Upper lobe of left lung (tissue), 6 donors: ENCODE measurements around the gene UBL3. TPM values are rescaled to one million over a fixed set of nuclear protein-coding genes. Genes with fewer than 3 reads are reported as not detected.

ENCODE experiments used
- ATAC-seq, 2 donors: fragments of 200-7000 bp; cut with Tn5 transposase; one replicate each; pipeline ENCODE4 v1.9.1; 2022; ENCODE audit warnings: mild to moderate bottlenecking in 2 of 2, moderate library complexity in 2 of 2; ENCODE audit not compliant: low FRiP score in 2 of 2
- DNase-seq, 2 donors: peaks; one replicate each; pipeline ENCODE4 v3.0.0-alpha.2; 2019 to 2020
- H3K27ac ChIP-seq, 4 donors: fragments of 200-600 bp; sonication (generic); one replicate each; pipeline ENCODE4 v1.5.1; 2016 to 2019
- H3K27me3 ChIP-seq, 4 donors: fragments of 200-600 bp; sonication (generic); one replicate each; pipeline ENCODE4 v1.5.1; 2017 to 2019
- H3K36me3 ChIP-seq, 4 donors: fragments of 200-600 bp; sonication (generic); one replicate each; pipeline ENCODE4 v1.5.1; 2016 to 2019
- H3K4me1 ChIP-seq, 4 donors: fragments of 200-600 bp; sonication (generic); one replicate each; pipeline ENCODE4 v1.5.1; 2018 to 2019
- H3K4me3 ChIP-seq, 4 donors: fragments of 200-600 bp; sonication (generic); one replicate each; pipeline ENCODE4 v1.5.1; 2017 to 2019; ENCODE audit warnings: mild to moderate bottlenecking in 2 of 4, moderate library complexity in 1 of 4
- H3K9me3 ChIP-seq, 4 donors: fragments of 200-600 bp; sonication (generic); one replicate each; pipeline ENCODE4 v1.5.1; 2018 to 2019
- CTCF ChIP-seq, 6 experiments: fragments of 450-650 bp in 4 of 6; fragments of 200-600 bp in 2 of 6; sonication (generic) in 2 of 6; IDR thresholded peaks; one replicate each; pipeline ENCODE4 v1.5.1; 2016 to 2019; ENCODE audit warnings: antibody characterized with exemption in 6 of 6
- EP300 ChIP-seq, 4 donors: sonication (generic); formaldehyde crosslinking; IDR thresholded peaks; one replicate each; pipeline ENCODE4 v1.5.1; 2017; ENCODE audit warnings: antibody characterized with exemption in 4 of 4, control low read depth in 2 of 4
- POLR2A ChIP-seq, 4 donors: fragments of 450-650 bp; IDR thresholded peaks; one replicate each; pipeline ENCODE4 v1.5.1; 2016 to 2017; ENCODE audit warnings: antibody characterized with exemption in 4 of 4, mild to moderate bottlenecking in 2 of 4
- POLR2AphosphoS5 ChIP-seq, 2 donors: sonication (generic); formaldehyde crosslinking; IDR thresholded peaks; one replicate each; pipeline ENCODE4 v1.5.1; 2017; ENCODE audit warnings: antibody characterized with exemption in 2 of 2
- WGBS, 2 donors: methylation state at CpG; one replicate each; pipeline ENCODE4 v1.1.5; 2017 to 2018; 5-methylcytosine and 5-hydroxymethylcytosine counted together
- total RNA-seq, 6 donors: library from RNA; depleted of rRNA in 4 of 6; stranded (reverse); fragments of >200 nt in 4 of 6; gene quantifications; one replicate each; pipeline versions ENCODE4 v1.1.0 to v1.2.1, GENCODE V29; 2016 to 2021
- donor health status: DM: no; HTN: no; CAD: no; lungs with moderate emphysema.
- donor health status: DM: no; HTN: yes; CAD: no; lungs with severe emphysema.

The UBL3 gene
- total RNA-seq, 6 donors from 2014 or later = 32.5 to 122 (median 53.3) TPM

GRCh38 chr13:29801737-29802305 lies 48.6 kb downstream of the UBL3 start:
- ATAC-seq (peak; percentile 37 to 56), DNase-seq (no peak)
- H3K4me1 ChIP-seq = peaks cover 3 to 18% (median 12%) of the 10 kb centered on the region in 4 donors
- 86 to 92% methylated on average over 4 of the region's 4 CpGs for WGBS, 2 donors
- H3K9me3 ChIP-seq = no peaks in the 10 kb centered on the region
- H3K4me3 ChIP-seq = no peak overlapping the region
- no peaks in the 10 kb centered on the region for H3K27me3 ChIP-seq
- H3K36me3 ChIP-seq = no peaks in the 10 kb centered on the region
- TF ChIP-seq POLR2AphosphoS5 (IDR thresholded peaks at IDR 0.05) (no peak), CTCF (IDR thresholded peaks at IDR 0.05) (no peak), POLR2A (IDR thresholded peaks at IDR 0.05) (no peak), EP300 (IDR thresholded peaks at IDR 0.05) (no peak)
- H3K27ac ChIP-seq = no peak overlapping the region

- TF ChIP-seq POLR2AphosphoS5 (IDR thresholded peaks at IDR 0.05) (no peak), CTCF (IDR thresholded peaks at IDR 0.05) (no peak), EP300 (IDR thresholded peaks at IDR 0.05) (no peak), POLR2A (IDR thresholded peaks at IDR 0.05) (no peak)
- no peaks in the 10 kb centered on the region for H3K9me3 ChIP-seq
- H3K4me3 ChIP-seq = no peak overlapping the region
- H3K27me3 ChIP-seq = no peaks in the 10 kb centered on the region
- H3K27ac ChIP-seq = no peak overlapping the region
- H3K4me1 ChIP-seq = peaks cover 3 to 18% (median 12%) of the 10 kb centered on the region in 4 donors
- DNase-seq (no peak), ATAC-seq (peak in 1 of 2 donors; percentile 30)
- 94 to 97% methylated on average over 4 of the region's 4 CpGs for WGBS, 2 donors
- H3K36me3 ChIP-seq = no peaks in the 10 kb centered on the region
These were observed 49.3 kb downstream of the UBL3 start for GRCh38 chr13:29801102-29801501.

GRCh38 chr13:29800687-29801086 lies 49.7 kb downstream of the UBL3 start:
- TF ChIP-seq EP300 (IDR thresholded peaks at IDR 0.05) (no peak), POLR2A (IDR thresholded peaks at IDR 0.05) (no peak), CTCF (IDR thresholded peaks at IDR 0.05) (no peak), POLR2AphosphoS5 (IDR thresholded peaks at IDR 0.05) (no peak)
- no peak overlapping the region for H3K27ac ChIP-seq
- WGBS, 2 donors = 88 to 90% methylated on average over 6 of the region's 6 CpGs
- no peak overlapping the region for H3K4me3 ChIP-seq
- H3K36me3 ChIP-seq = no peaks in the 10 kb centered on the region
- DNase-seq = no peak
- no peak for ATAC-seq
- no peaks in the 10 kb centered on the region for H3K9me3 ChIP-seq
- no peaks in the 10 kb centered on the region for H3K27me3 ChIP-seq
- peaks cover 3 to 18% (median 12%) of the 10 kb centered on the region in 4 donors for H3K4me1 ChIP-seq

- no peaks in the 10 kb centered on the region for H3K36me3 ChIP-seq
- no peaks in the 10 kb centered on the region for H3K27me3 ChIP-seq
- WGBS, 2 donors = 64 to 85% methylated on average over 2 of the region's 2 CpGs
- no peak for DNase-seq
- no peaks in the 10 kb centered on the region for H3K9me3 ChIP-seq
- TF ChIP-seq POLR2A (IDR thresholded peaks at IDR 0.05) (no peak), CTCF (IDR thresholded peaks at IDR 0.05) (no peak), EP300 (IDR thresholded peaks at IDR 0.05) (no peak), POLR2AphosphoS5 (IDR thresholded peaks at IDR 0.05) (no peak)
- no peak for ATAC-seq
- no peak overlapping the region for H3K27ac ChIP-seq
- no peak overlapping the region for H3K4me3 ChIP-seq
- peaks cover 3 to 19% (median 16%) of the 10 kb centered on the region in 4 donors for H3K4me1 ChIP-seq
These were observed 51.4 kb downstream of the UBL3 start for GRCh38 chr13:29799041-29799440.
